ENCODE data around the gene PTCD3.

The PTCD3 gene

GRCh38 chr2:86160156-86160952 is 54.3 kb downstream of the PTCD3 start:
- no peak for DNase-seq (ENCODE audit: low spot score)
- Histone ChIP-seq H3K27ac (no peak overlapping the region), H3K4me3 (no peak overlapping the region)
- no peak for TF ChIP-seq CTCF (IDR thresholded peaks at IDR 0.05)

- no peak overlapping the region for H3K27ac ChIP-seq
- no peak for TF ChIP-seq CTCF (IDR thresholded peaks at IDR 0.05)
- H3K4me3 ChIP-seq, result no peak overlapping the region
- no peak for DNase-seq (ENCODE audit: low spot score)
Measured at GRCh38 chr2:86170449-86170848, 64.4 kb downstream of the PTCD3 start.

GRCh38 chr2:86171295-86171694 is 65.3 kb downstream of the PTCD3 start:
- Histone ChIP-seq H3K4me3 (no peak overlapping the region), H3K27ac (no peak overlapping the region)
- no peak for TF ChIP-seq CTCF (IDR thresholded peaks at IDR 0.05)
- DNase-seq (ENCODE audit: low spot score), result no peak

GRCh38 chr2:86172610-86173009 is 66.6 kb downstream of the PTCD3 start:
- Histone ChIP-seq H3K27ac (no peak overlapping the region), H3K4me3 (no peak overlapping the region)
- DNase-seq (ENCODE audit: low spot score), result no peak
- TF ChIP-seq CTCF (IDR thresholded peaks at IDR 0.05), result no peak

GRCh38 chr2:86174445-86174844 is 68.4 kb downstream of the PTCD3 start:
- TF ChIP-seq CTCF (IDR thresholded peaks at IDR 0.05), result no peak
- DNase-seq (ENCODE audit: low spot score), result no peak
- H3K4me3 ChIP-seq, result no peak overlapping the region
- no peak overlapping the region for H3K27ac ChIP-seq

- no peak overlapping the region for H3K4me3 ChIP-seq
- no peak for TF ChIP-seq CTCF (IDR thresholded peaks at IDR 0.05)
- no peak for DNase-seq (ENCODE audit: low spot score)
- H3K27ac ChIP-seq, result no peak overlapping the region
Measured at GRCh38 chr2:86175828-86176227, 69.8 kb downstream of the PTCD3 start.

- no peak for TF ChIP-seq CTCF (IDR thresholded peaks at IDR 0.05)
- no peak for DNase-seq (ENCODE audit: low spot score)
- Histone ChIP-seq H3K4me3 (no peak overlapping the region), H3K27ac (no peak overlapping the region)
Measured at GRCh38 chr2:86176597-86176996, 70.6 kb downstream of the PTCD3 start.

Data from coronary artery (tissue), 2 donors.